Measurements from ENCODE around the gene BANK1. TPM values are rescaled to one million over a fixed set of nuclear protein-coding genes. Genes with fewer than 3 reads are reported as not detected.

BANK1 gene
- total RNA-seq, 3 donors from 2014 or later (not counting 1 experiment from before 2014, with no cell fraction given), result 2.1 to 3.0 (median 2.4) TPM

GRCh38 chr4:102080184-102080583 lies 289.7 kb downstream of the BANK1 start:
- H3K27ac ChIP-seq (ENCODE audit: low read length), result no peak overlapping the region
- no peaks in the 10 kb centered on the region for H3K9me3 ChIP-seq (ENCODE audit: control insufficient read depth, insufficient read depth, low read length)
- H3K4me3 Mint-ChIP-seq, result no peak overlapping the region
- no peaks in the 10 kb centered on the region for H3K36me3 ChIP-seq (ENCODE audit: control insufficient read depth, insufficient read depth, low read length)
- TF ChIP-seq, protein P1, sequence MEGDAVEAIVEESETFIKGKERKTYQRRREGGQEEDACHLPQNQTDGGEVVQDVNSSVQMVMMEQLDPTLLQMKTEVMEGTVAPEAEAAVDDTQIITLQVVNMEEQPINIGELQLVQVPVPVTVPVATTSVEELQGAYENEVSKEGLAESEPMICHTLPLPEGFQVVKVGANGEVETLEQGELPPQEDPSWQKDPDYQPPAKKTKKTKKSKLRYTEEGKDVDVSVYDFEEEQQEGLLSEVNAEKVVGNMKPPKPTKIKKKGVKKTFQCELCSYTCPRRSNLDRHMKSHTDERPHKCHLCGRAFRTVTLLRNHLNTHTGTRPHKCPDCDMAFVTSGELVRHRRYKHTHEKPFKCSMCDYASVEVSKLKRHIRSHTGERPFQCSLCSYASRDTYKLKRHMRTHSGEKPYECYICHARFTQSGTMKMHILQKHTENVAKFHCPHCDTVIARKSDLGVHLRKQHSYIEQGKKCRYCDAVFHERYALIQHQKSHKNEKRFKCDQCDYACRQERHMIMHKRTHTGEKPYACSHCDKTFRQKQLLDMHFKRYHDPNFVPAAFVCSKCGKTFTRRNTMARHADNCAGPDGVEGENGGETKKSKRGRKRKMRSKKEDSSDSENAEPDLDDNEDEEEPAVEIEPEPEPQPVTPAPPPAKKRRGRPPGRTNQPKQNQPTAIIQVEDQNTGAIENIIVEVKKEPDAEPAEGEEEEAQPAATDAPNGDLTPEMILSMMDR (IDR thresholded peaks at IDR 0.05), result no peak
- no peaks in the 10 kb centered on the region for H3K27me3 ChIP-seq (ENCODE audit: control insufficient read depth, insufficient read depth, low read length)
- WGBS (ENCODE audit: insufficient coverage), result 94% methylated on average over 2 of the region's 2 CpGs
- H3K27me3 Mint-ChIP-seq (ENCODE audit: low read depth in 2 of 2), result no peaks in the 10 kb centered on the region
- H3K27ac Mint-ChIP-seq, result no peak overlapping the region
- H3K9me3 Mint-ChIP-seq, result peaks cover 0 to 6% of the 10 kb centered on the region in 2 donors
- H3K4me3 ChIP-seq (ENCODE audit: low read length), result no peak overlapping the region
- H3K4me1 Mint-ChIP-seq, result no peaks in the 10 kb centered on the region
- no peaks in the 10 kb centered on the region for H3K36me3 Mint-ChIP-seq
- intact Hi-C loops (cut with micrococcal nuclease), result no loop called here
- ATAC-seq, result no peak
- DNase-seq, result no peak
- H3K4me1 ChIP-seq (ENCODE audit: control insufficient read depth, insufficient read depth, low read length), result no peaks in the 10 kb centered on the region

GRCh38 chr4:102089850-102090621 lies 299.5 kb downstream of the BANK1 start:
- Histone ChIP-seq H3K36me3 (ENCODE audit: control insufficient read depth, insufficient read depth, low read length) (no peaks in the 10 kb centered on the region), H3K4me3 (ENCODE audit: low read length) (no peak overlapping the region), H3K4me1 (ENCODE audit: control insufficient read depth, insufficient read depth, low read length) (no peaks in the 10 kb centered on the region), H3K27ac (ENCODE audit: low read length) (no peak overlapping the region), H3K9me3 (ENCODE audit: control insufficient read depth, insufficient read depth, low read length) (no peaks in the 10 kb centered on the region), H3K27me3 (ENCODE audit: control insufficient read depth, insufficient read depth, low read length) (no peaks in the 10 kb centered on the region)
- TF ChIP-seq, protein P1 (IDR thresholded peaks at IDR 0.05), result no peak
- Mint-ChIP-seq H3K27ac (no peak overlapping the region), H3K36me3 (no peaks in the 10 kb centered on the region), H3K27me3 (ENCODE audit: low read depth in 2 of 2) (no peaks in the 10 kb centered on the region), H3K9me3 (no peaks in the 10 kb centered on the region), H3K4me1 (no peaks in the 10 kb centered on the region), H3K4me3 (no peak overlapping the region)
- 83% methylated on average over 2 of the region's 5 CpGs for WGBS (ENCODE audit: insufficient coverage)
- ATAC-seq, result no peak
- intact Hi-C loops (cut with micrococcal nuclease), result no loop called here
- no peak for DNase-seq

- H3K9me3 Mint-ChIP-seq, result no peaks in the 10 kb centered on the region
- H3K4me1 Mint-ChIP-seq, result no peaks in the 10 kb centered on the region
- H3K4me3 Mint-ChIP-seq, result no peak overlapping the region
- TF ChIP-seq, protein P1 (IDR thresholded peaks at IDR 0.05), result no peak
- no peaks in the 10 kb centered on the region for H3K36me3 ChIP-seq (ENCODE audit: control insufficient read depth, insufficient read depth, low read length)
- DNase-seq (no peak), ATAC-seq (no peak)
- no peaks in the 10 kb centered on the region for H3K4me1 ChIP-seq (ENCODE audit: control insufficient read depth, insufficient read depth, low read length)
- H3K27ac ChIP-seq (ENCODE audit: low read length), result no peak overlapping the region
- intact Hi-C loops (cut with micrococcal nuclease), result no loop called here
- no peaks in the 10 kb centered on the region for H3K36me3 Mint-ChIP-seq
- no peak overlapping the region for H3K27ac Mint-ChIP-seq
- H3K9me3 ChIP-seq (ENCODE audit: control insufficient read depth, insufficient read depth, low read length), result no peaks in the 10 kb centered on the region
- no peaks in the 10 kb centered on the region for H3K27me3 Mint-ChIP-seq (ENCODE audit: low read depth in 2 of 2)
- H3K27me3 ChIP-seq (ENCODE audit: control insufficient read depth, insufficient read depth, low read length), result no peaks in the 10 kb centered on the region
- WGBS (ENCODE audit: insufficient coverage), result 94% methylated on average over 3 of the region's 3 CpGs
- no peak overlapping the region for H3K4me3 ChIP-seq (ENCODE audit: low read length)
These were observed 301.1 kb downstream of the BANK1 start for GRCh38 chr4:102091656-102092055.

DNA sequence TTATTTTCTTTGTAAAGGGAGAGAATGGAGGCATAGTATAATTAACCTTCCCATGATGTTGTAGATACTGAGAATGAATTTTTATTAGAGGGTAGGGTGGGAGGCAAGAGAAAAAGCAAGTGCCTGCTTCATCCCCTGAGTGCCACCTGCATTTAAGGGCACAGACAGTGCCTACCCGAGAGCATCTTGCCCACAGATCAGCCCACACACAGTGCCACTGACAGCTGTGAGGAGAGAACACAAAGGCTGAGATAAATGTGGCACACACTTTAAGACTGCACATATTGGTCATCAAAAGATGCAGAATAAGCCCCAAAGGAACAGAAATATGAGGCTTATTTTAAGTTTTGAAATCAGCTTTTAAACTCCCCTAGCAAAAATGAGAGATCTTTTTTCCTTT lies 304.0 kb downstream of the BANK1 start:
- no peaks in the 10 kb centered on the region for H3K4me1 ChIP-seq (ENCODE audit: control insufficient read depth, insufficient read depth, low read length)
- no peak overlapping the region for H3K4me3 ChIP-seq (ENCODE audit: low read length)
- H3K27ac Mint-ChIP-seq, result no peak overlapping the region
- H3K9me3 ChIP-seq (ENCODE audit: control insufficient read depth, insufficient read depth, low read length), result no peaks in the 10 kb centered on the region
- 73% methylated on average over 1 of the region's 1 CpG for WGBS (ENCODE audit: insufficient coverage)
- H3K27me3 Mint-ChIP-seq (ENCODE audit: low read depth in 2 of 2), result no peaks in the 10 kb centered on the region
- peaks cover under 1 to 1% of the 10 kb centered on the region in 2 donors for H3K9me3 Mint-ChIP-seq
- no peaks in the 10 kb centered on the region for H3K36me3 Mint-ChIP-seq
- TF ChIP-seq, protein P1 (IDR thresholded peaks at IDR 0.05), result no peak
- no peak overlapping the region for H3K4me3 Mint-ChIP-seq
- H3K27ac ChIP-seq (ENCODE audit: low read length), result no peak overlapping the region
- H3K36me3 ChIP-seq (ENCODE audit: control insufficient read depth, insufficient read depth, low read length), result no peaks in the 10 kb centered on the region
- H3K4me1 Mint-ChIP-seq, result no peaks in the 10 kb centered on the region
- H3K27me3 ChIP-seq (ENCODE audit: control insufficient read depth, insufficient read depth, low read length), result no peaks in the 10 kb centered on the region
- ATAC-seq (no peak), DNase-seq (no peak)
- intact Hi-C loops (cut with micrococcal nuclease), result no loop called here
